ENCODE measurements around the gene NDST1.

NDST1 gene

GRCh38 chr5:150603491-150603890 is 95.6 kb downstream of the NDST1 start:
- ATAC-seq: no peak
- TF ChIP-seq ARNTL (CRISPR knock-in tag; IDR thresholded peaks at IDR 0.05; ENCODE audit: borderline replicate concordance, low read depth) (no peak), ZFP3 (CRISPR knock-in tag; IDR thresholded peaks at IDR 0.05) (no peak), PATZ1 (CRISPR knock-in tag; IDR thresholded peaks at IDR 0.05; ENCODE audit: borderline replicate concordance) (no peak), BACH2 (CRISPR knock-in tag; IDR thresholded peaks at IDR 0.05; ENCODE audit: borderline replicate concordance) (no peak), CREB5 (CRISPR knock-in tag; IDR thresholded peaks at IDR 0.05; ENCODE audit: low read depth) (no peak), RARB (CRISPR knock-in tag; IDR thresholded peaks at IDR 0.05) (no peak), GLIS3 (CRISPR knock-in tag; IDR thresholded peaks at IDR 0.05) (no peak)

GRCh38 chr5:150604010-150604409 is 96.1 kb downstream of the NDST1 start:
- TF ChIP-seq TCF4 (CRISPR knock-in tag; IDR thresholded peaks at IDR 0.05; ENCODE audit: borderline replicate concordance) (no peak), BACH2 (CRISPR knock-in tag; IDR thresholded peaks at IDR 0.05; ENCODE audit: borderline replicate concordance) (no peak), TOX (CRISPR knock-in tag; IDR thresholded peaks at IDR 0.05; ENCODE audit: borderline replicate concordance) (no peak), PPARA (CRISPR knock-in tag; IDR thresholded peaks at IDR 0.05; ENCODE audit: borderline replicate concordance) (no peak), OSR1 (CRISPR knock-in tag; IDR thresholded peaks at IDR 0.05) (no peak), ZNF70 (CRISPR knock-in tag; IDR thresholded peaks at IDR 0.05) (no peak), ZFP30 (CRISPR knock-in tag; IDR thresholded peaks at IDR 0.05) (no peak), PATZ1 (CRISPR knock-in tag; IDR thresholded peaks at IDR 0.05; ENCODE audit: borderline replicate concordance) (no peak), POU6F1 (CRISPR knock-in tag; IDR thresholded peaks at IDR 0.05; ENCODE audit: borderline replicate concordance, low read depth) (no peak), ZFP3 (CRISPR knock-in tag; IDR thresholded peaks at IDR 0.05) (no peak), CSRNP3 (CRISPR knock-in tag; IDR thresholded peaks at IDR 0.05) (no peak), ZC3H10 (CRISPR knock-in tag; IDR thresholded peaks at IDR 0.05) (no peak), SNAI2 (CRISPR knock-in tag; IDR thresholded peaks at IDR 0.05) (no peak), CREB5 (CRISPR knock-in tag; IDR thresholded peaks at IDR 0.05; ENCODE audit: low read depth) (no peak)
- no peak for ATAC-seq

- TF ChIP-seq ZC3H10 (CRISPR knock-in tag; IDR thresholded peaks at IDR 0.05) (no peak), CREB5 (CRISPR knock-in tag; IDR thresholded peaks at IDR 0.05; ENCODE audit: low read depth) (no peak), SNAI2 (CRISPR knock-in tag; IDR thresholded peaks at IDR 0.05) (no peak), CSDC2 (CRISPR knock-in tag; IDR thresholded peaks at IDR 0.05) (no peak)
- ATAC-seq: no peak
These were observed 97.0 kb downstream of the NDST1 start for GRCh38 chr5:150604894-150605440.

Data from SK-N-SH treated with all-trans-retinoic acid at 6 μM for 48 hours (cell line).